ENCODE results near the gene MYOT. TPM values are rescaled to one million over a fixed set of nuclear protein-coding genes. Genes with fewer than 3 reads are reported as not detected.
"Not testable (repeated sequence)": the region's sequence is repeated elsewhere in the genome, so short reads cannot be mapped to it uniquely, and the experiment has no call there.

The MYOT gene
- total and polyA plus RNA-seq, 5 donors from 2014 or later: 0.37 to 0.64 TPM; not detected in 3

- H3K36me3 ChIP-seq (ENCODE audit: control insufficient read depth, insufficient read depth, low read length): no peaks in the 10 kb centered on the region
- H3K27me3 ChIP-seq (ENCODE audit: control insufficient read depth, insufficient read depth, low read length): no peaks in the 10 kb centered on the region
- Mint-ChIP-seq H3K9me3 (no peaks in the 10 kb centered on the region), H3K4me3 (no peak overlapping the region), H3K4me1 (peaks cover 0 to 5% (median 0%) of the 10 kb centered on the region in 4 donors), H3K36me3 (peaks cover 4% of the 10 kb centered on the region), H3K27ac (no peak overlapping the region), H3K27me3 (peaks cover 6% of the 10 kb centered on the region)
- H3K4me1 ChIP-seq (ENCODE audit: control insufficient read depth, insufficient read depth, low read length, poor library complexity, severe bottlenecking): no peaks in the 10 kb centered on the region
- no peak for DNase-seq
- no peak overlapping the region for H3K4me3 ChIP-seq (ENCODE audit: low read depth, low read length)
- no peak overlapping the region for H3K27ac ChIP-seq (ENCODE audit: insufficient read depth, low read length, poor library complexity, severe bottlenecking)
- ATAC-seq (ENCODE audit: low read depth in 2 of 2): no peak
- H3K9me3 ChIP-seq (ENCODE audit: control insufficient read depth in 2 of 2, low read length in 2 of 2): no peaks in the 10 kb centered on the region
Measured at GRCh38 chr5:137837491-137838394, 29.9 kb upstream of the MYOT start.

DNA sequence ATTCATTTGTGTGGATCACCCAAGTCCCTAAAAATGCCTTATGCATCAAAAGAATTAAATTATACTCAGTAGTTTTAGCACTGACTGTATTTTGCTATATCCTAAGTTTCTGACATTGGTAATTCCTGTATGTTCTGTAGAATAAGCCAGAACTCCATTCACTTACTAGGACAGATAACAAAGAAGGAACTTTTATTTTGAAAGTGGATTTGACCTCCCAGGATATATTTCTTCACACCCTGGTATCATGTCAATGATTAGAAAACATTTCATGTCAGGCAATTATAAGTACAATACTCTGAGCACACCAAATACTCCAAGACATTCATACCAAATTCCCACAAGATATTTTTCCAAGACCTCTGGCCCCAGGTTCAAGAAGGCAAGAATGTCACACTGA, 28.7 kb upstream of the MYOT start:
- Mint-ChIP-seq H3K9me3 (no peaks in the 10 kb centered on the region), H3K4me1 (peaks cover 0 to 5% (median 0%) of the 10 kb centered on the region in 4 donors), H3K36me3 (peaks cover 4% of the 10 kb centered on the region), H3K27me3 (peaks cover 6% of the 10 kb centered on the region), H3K27ac (no peak overlapping the region), H3K4me3 (no peak overlapping the region)
- Histone ChIP-seq H3K9me3 (ENCODE audit: control insufficient read depth in 2 of 2, low read length in 2 of 2) (no peaks in the 10 kb centered on the region), H3K36me3 (ENCODE audit: control insufficient read depth, insufficient read depth, low read length) (no peaks in the 10 kb centered on the region), H3K27me3 (ENCODE audit: control insufficient read depth, insufficient read depth, low read length) (no peaks in the 10 kb centered on the region), H3K4me1 (ENCODE audit: control insufficient read depth, insufficient read depth, low read length, poor library complexity, severe bottlenecking) (no peaks in the 10 kb centered on the region), H3K27ac (ENCODE audit: insufficient read depth, low read length, poor library complexity, severe bottlenecking) (no peak overlapping the region), H3K4me3 (ENCODE audit: low read depth, low read length) (no peak overlapping the region)
- DNase-seq (no peak), ATAC-seq (ENCODE audit: low read depth in 2 of 2) (no peak)

- H3K27ac Mint-ChIP-seq: no peak overlapping the region
- no peak overlapping the region for H3K4me3 Mint-ChIP-seq
- H3K9me3 ChIP-seq (ENCODE audit: control insufficient read depth in 2 of 2, low read length in 2 of 2): no peaks in the 10 kb centered on the region
- H3K36me3 Mint-ChIP-seq: peaks cover 8% of the 10 kb centered on the region
- H3K27ac ChIP-seq (ENCODE audit: insufficient read depth, low read length, poor library complexity, severe bottlenecking): no peak overlapping the region
- no peak for ATAC-seq (ENCODE audit: low read depth in 2 of 2)
- H3K27me3 Mint-ChIP-seq: peaks cover under 1% of the 10 kb centered on the region
- no peak for DNase-seq
- H3K9me3 Mint-ChIP-seq: no peaks in the 10 kb centered on the region
- no peaks in the 10 kb centered on the region for H3K27me3 ChIP-seq (ENCODE audit: control insufficient read depth, insufficient read depth, low read length)
- peaks cover 0 to 3% (median 0%) of the 10 kb centered on the region in 4 donors for H3K4me1 Mint-ChIP-seq
- no peak overlapping the region for H3K4me3 ChIP-seq (ENCODE audit: low read depth, low read length)
- H3K36me3 ChIP-seq (ENCODE audit: control insufficient read depth, insufficient read depth, low read length): no peaks in the 10 kb centered on the region
- H3K4me1 ChIP-seq (ENCODE audit: control insufficient read depth, insufficient read depth, low read length, poor library complexity, severe bottlenecking): no peaks in the 10 kb centered on the region
Measured at GRCh38 chr5:137842296-137842695, 25.4 kb upstream of the MYOT start.

GRCh38 chr5:137843676-137844299, 23.9 kb upstream of the MYOT start:
- Histone ChIP-seq H3K27me3 (ENCODE audit: control insufficient read depth, insufficient read depth, low read length) (no peaks in the 10 kb centered on the region), H3K36me3 (ENCODE audit: control insufficient read depth, insufficient read depth, low read length) (no peaks in the 10 kb centered on the region), H3K27ac (ENCODE audit: insufficient read depth, low read length, poor library complexity, severe bottlenecking) (no peak overlapping the region), H3K9me3 (ENCODE audit: control insufficient read depth in 2 of 2, low read length in 2 of 2) (no peaks in the 10 kb centered on the region), H3K4me1 (ENCODE audit: control insufficient read depth, insufficient read depth, low read length, poor library complexity, severe bottlenecking) (no peaks in the 10 kb centered on the region), H3K4me3 (ENCODE audit: low read depth, low read length) (no peak overlapping the region)
- Mint-ChIP-seq H3K9me3 (no peaks in the 10 kb centered on the region), H3K27me3 (peaks cover 4% of the 10 kb centered on the region), H3K4me1 (peaks cover 0 to 3% (median 0%) of the 10 kb centered on the region in 4 donors), H3K4me3 (no peak overlapping the region), H3K27ac (no peak overlapping the region), H3K36me3 (peaks cover 8% of the 10 kb centered on the region)
- DNase-seq: no peak
- no peak for ATAC-seq (ENCODE audit: low read depth in 2 of 2)

- Histone ChIP-seq H3K4me1 (ENCODE audit: control insufficient read depth, insufficient read depth, low read length, poor library complexity, severe bottlenecking) (no peaks in the 10 kb centered on the region), H3K27me3 (ENCODE audit: control insufficient read depth, insufficient read depth, low read length) (no peaks in the 10 kb centered on the region), H3K36me3 (ENCODE audit: control insufficient read depth, insufficient read depth, low read length) (no peaks in the 10 kb centered on the region), H3K27ac (ENCODE audit: insufficient read depth, low read length, poor library complexity, severe bottlenecking) (no peak overlapping the region), H3K4me3 (ENCODE audit: low read depth, low read length) (no peak overlapping the region), H3K9me3 (ENCODE audit: control insufficient read depth in 2 of 2, low read length in 2 of 2) (no peaks in the 10 kb centered on the region)
- peaks cover 4% of the 10 kb centered on the region for H3K27me3 Mint-ChIP-seq
- DNase-seq (no peak), ATAC-seq (ENCODE audit: low read depth in 2 of 2) (no peak)
- H3K4me3 Mint-ChIP-seq: no peak overlapping the region
- H3K36me3 Mint-ChIP-seq: peaks cover 8% of the 10 kb centered on the region
- H3K9me3 Mint-ChIP-seq: no peaks in the 10 kb centered on the region
- H3K27ac Mint-ChIP-seq: no peak overlapping the region
- peaks cover 0 to 3% (median under 1%) of the 10 kb centered on the region in 4 donors for H3K4me1 Mint-ChIP-seq
Measured at GRCh38 chr5:137845472-137845871, 22.2 kb upstream of the MYOT start.

- Mint-ChIP-seq H3K9me3 (no peaks in the 10 kb centered on the region), H3K27me3 (peaks cover 4% of the 10 kb centered on the region), H3K4me1 (peaks cover 0 to 3% (median 1%) of the 10 kb centered on the region in 4 donors), H3K4me3 (no peak overlapping the region), H3K36me3 (peaks cover 18% of the 10 kb centered on the region), H3K27ac (no peak overlapping the region)
- H3K9me3 ChIP-seq (ENCODE audit: control insufficient read depth in 2 of 2, low read length in 2 of 2): no peaks in the 10 kb centered on the region
- H3K4me1 ChIP-seq (ENCODE audit: control insufficient read depth, insufficient read depth, low read length, poor library complexity, severe bottlenecking): no peaks in the 10 kb centered on the region
- no peaks in the 10 kb centered on the region for H3K27me3 ChIP-seq (ENCODE audit: control insufficient read depth, insufficient read depth, low read length)
- no peak for DNase-seq
- H3K4me3 ChIP-seq (ENCODE audit: low read depth, low read length): no peak overlapping the region
- ATAC-seq (ENCODE audit: low read depth in 2 of 2): no peak
- no peak overlapping the region for H3K27ac ChIP-seq (ENCODE audit: insufficient read depth, low read length, poor library complexity, severe bottlenecking)
- H3K36me3 ChIP-seq (ENCODE audit: control insufficient read depth, insufficient read depth, low read length): no peaks in the 10 kb centered on the region
Measured at GRCh38 chr5:137847687-137848086, 20.0 kb upstream of the MYOT start.

DNA sequence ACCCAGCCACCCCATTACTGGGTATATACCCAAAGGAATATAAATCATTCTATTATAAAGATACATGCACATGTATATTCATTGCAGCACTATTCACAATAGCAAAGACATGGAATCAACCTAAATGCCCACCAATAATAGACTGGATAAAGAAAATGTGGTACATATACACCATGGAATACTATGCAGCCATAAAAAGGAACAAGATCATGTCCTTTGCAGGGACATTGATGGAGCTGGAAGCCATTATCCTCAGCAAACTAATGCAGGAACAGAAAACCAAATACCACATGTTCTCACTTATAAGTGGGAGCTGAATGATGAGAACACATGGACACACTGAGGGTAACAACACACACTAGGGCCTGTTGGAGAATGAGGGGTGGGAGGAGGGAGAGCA, 14.5 kb upstream of the MYOT start:
- H3K27ac ChIP-seq (ENCODE audit: insufficient read depth, low read length, poor library complexity, severe bottlenecking); ATAC-seq (ENCODE audit: low read depth in 2 of 2); H3K4me3 Mint-ChIP-seq; DNase-seq; H3K36me3 ChIP-seq (ENCODE audit: control insufficient read depth, insufficient read depth, low read length); H3K9me3 Mint-ChIP-seq; H3K27me3 ChIP-seq (ENCODE audit: control insufficient read depth, insufficient read depth, low read length); H3K4me1 ChIP-seq (ENCODE audit: control insufficient read depth, insufficient read depth, low read length, poor library complexity, severe bottlenecking); H3K9me3 ChIP-seq (ENCODE audit: control insufficient read depth in 2 of 2, low read length in 2 of 2); H3K27me3 Mint-ChIP-seq; H3K27ac Mint-ChIP-seq; H3K4me3 ChIP-seq (ENCODE audit: low read depth, low read length): not testable (repeated sequence)
- peaks cover 18% of the 10 kb centered on the region for H3K36me3 Mint-ChIP-seq
- H3K4me1 Mint-ChIP-seq: peaks cover 3 to 13% (median 5%) of the 10 kb centered on the region in 4 donors
